PC-3 (cell line): ENCODE results near the gene SERGEF. TPM values are rescaled to one million over a fixed set of nuclear protein-coding genes. Genes with fewer than 3 reads are reported as not detected.

ENCODE experiments used
- ATAC-seq: fragments of 200-7000 bp; cut with Tn5 transposase; 2 replicates; pipeline ENCODE4 v1.9.1; 2020; ENCODE audit warnings: mild to moderate bottlenecking, moderate library complexity
- BruUV-seq: library from RNA; stranded (reverse); fragments of 400-500 nt; replicated peaks from 2 replicates; lab custom pipeline; 2021; lab: Mats Ljungman, UMichigan
- CTCF ChIA-PET: fragments of 300-600 bp; sonication (Branson Sonifier 250); formaldehyde crosslinking; loops from one replicate; lab custom pipeline; 2022; ENCODE audit warnings: antibody characterized with exemption; lab: Charles Lee
- POLR2A ChIA-PET: fragments of 300-600 bp; sonication (Branson Sonifier 250); formaldehyde crosslinking; loops from one replicate; lab custom pipeline; 2022; ENCODE audit warnings: antibody characterized with exemption; ENCODE audit not compliant: unreplicated experiment; lab: Charles Lee
- DNase-seq: peaks from one replicate; pipeline ENCODE4 v3.0.0-alpha.2; 2015
- H2AFZ ChIP-seq: fragments of 300-600 bp; sonication (generic); 2 replicates; pipeline ENCODE4 v1.6.0; 2016; ENCODE audit warnings: antibody characterized with exemption, low read length
- H3F3A ChIP-seq: fragments of 300-600 bp; sonication (generic); one replicate; pipeline ENCODE4 v1.6.0; 2017; ENCODE audit warnings: antibody characterized with exemption, low read length, control low read depth, mild to moderate bottlenecking; ENCODE audit not compliant: unreplicated experiment
- H3K27ac ChIP-seq: fragments of 300-600 bp; sonication (generic); 2 replicates; pipeline ENCODE4 v1.5.1; 2016; ENCODE audit warnings: mild to moderate bottlenecking, low read length
- H3K27me3 ChIP-seq: fragments of 300-600 bp; sonication (generic); 2 replicates; pipeline ENCODE4 v1.6.1; 2016; ENCODE audit warnings: low read length, mixed read lengths
- H3K36me3 ChIP-seq: fragments of 300-600 bp; sonication (generic); 2 replicates; pipeline ENCODE4 v1.6.1; 2016; ENCODE audit warnings: low read depth, mixed run types, low read length, mixed read lengths
- H3K4me1 ChIP-seq: fragments of 300-600 bp; sonication (generic); 2 replicates; pipeline ENCODE4 v1.5.1; 2016; ENCODE audit warnings: low read length; ENCODE audit not compliant: insufficient read depth
- H3K4me2 ChIP-seq: fragments of 300-600 bp; sonication (generic); 2 replicates; pipeline ENCODE4 v1.6.0; 2016; ENCODE audit warnings: low read length
- H3K4me3 ChIP-seq: fragments of 300-600 bp; sonication (generic); 2 replicates; pipeline ENCODE4 v1.5.1; 2016; ENCODE audit warnings: mild to moderate bottlenecking, low read length, mixed read lengths
- H3K79me2 ChIP-seq: fragments of 300-600 bp; sonication (generic); 2 replicates; pipeline ENCODE4 v1.6.1; 2017; ENCODE audit warnings: low read length, mixed read lengths
- H3K9ac ChIP-seq: fragments of 300-600 bp; sonication (generic); 2 replicates; pipeline ENCODE4 v1.6.0; 2016; ENCODE audit warnings: mild to moderate bottlenecking, low read length
- H3K9me2 ChIP-seq: fragments of 300-600 bp; sonication (generic); replicated peaks from 2 replicates; pipeline ENCODE4 v1.6.1; 2016; ENCODE audit warnings: mixed run types, low read length, mixed read lengths
- H3K9me3 ChIP-seq: fragments of 300-600 bp; sonication (generic); 2 replicates; pipeline ENCODE4 v1.6.1; 2016; ENCODE audit warnings: low read length, mixed read lengths
- H4K20me1 ChIP-seq: fragments of 300-600 bp; sonication (generic); 2 replicates; pipeline ENCODE4 v1.6.1; 2016; ENCODE audit warnings: low read length, mixed read lengths
- CTCF ChIP-seq: fragments of 300-600 bp; sonication (generic); conservative IDR thresholded peaks from 2 replicates; pipeline ENCODE4 v1.5.1; 2017; ENCODE audit warnings: antibody characterized with exemption, low read depth, mild to moderate bottlenecking, low read length
- EZH2 ChIP-seq: fragments of 300-600 bp; sonication (generic); IDR thresholded peaks from one replicate; pipeline ENCODE4 v1.6.1; 2017; ENCODE audit warnings: antibody characterized with exemption, mild to moderate bottlenecking, low read length; ENCODE audit not compliant: unreplicated experiment
- EZH2phosphoT487 ChIP-seq: fragments of 300-600 bp; sonication (generic); IDR thresholded peaks from 2 replicates; pipeline ENCODE4 v1.6.1; 2018; ENCODE audit warnings: mild to moderate bottlenecking, antibody characterized with exemption, low read length, borderline replicate concordance
- intact Hi-C: fragments of 100-400 bp; cut with micrococcal nuclease; formaldehyde crosslinking; loops from 2 replicates; pipeline ENCODE4 v1.9.0; 2023
- total RNA-seq: library from RNA; depleted of rRNA; stranded (reverse); fragments of >200 nt; gene quantifications from 2 replicates; pipeline ENCODE4 v1.2.3, GENCODE V29; 2014

Gene SERGEF
- total RNA-seq, 1 experiment from 2014 or later: 13.7 TPM

GRCh38 chr11:17740649-17741235 lies 272.1 kb downstream of the SERGEF start:
- Histone ChIP-seq H3K9me3 (no peaks in the 10 kb centered on the region), H3K36me3 (no peaks in the 10 kb centered on the region), H3K4me1 (peaks cover 15% of the 10 kb centered on the region), H3K4me2 (no peak overlapping the region), H3K79me2 (no peaks in the 10 kb centered on the region), H3K4me3 (no peak overlapping the region), H3K9me2 (no peaks in the 10 kb centered on the region), H2AFZ (no peak overlapping the region), H4K20me1 (no peaks in the 10 kb centered on the region), H3K9ac (no peak overlapping the region), H3F3A (no peaks in the 10 kb centered on the region), H3K27me3 (no peaks in the 10 kb centered on the region), H3K27ac (no peak overlapping the region)
- DNase-seq (no peak), ATAC-seq (no peak)
- no TSS peak for BruUV-seq
- intact Hi-C loops: no loop called here
- TF ChIP-seq EZH2 (no peak), CTCF (no peak), EZH2phosphoT487 (no peak)
- ChIA-PET POLR2A (no interaction called here), CTCF (no interaction called here)

- H3K27ac ChIP-seq: no peak overlapping the region
Measured at GRCh38 chr11:17739945-17740338, 272.9 kb downstream of the SERGEF start.

More at GRCh38 chr11:17739945-17740338, 272.9 kb downstream of the SERGEF start:
- intact Hi-C loops: loop anchor here (10.0 kb wide), 1 partner anchor 165 kb away; no protein-coding TSS in a partner anchor
- Histone ChIP-seq H3K4me3 (no peak overlapping the region), H4K20me1 (no peaks in the 10 kb centered on the region), H3K4me2 (no peak overlapping the region), H3K9me3 (no peaks in the 10 kb centered on the region), H3K27me3 (no peaks in the 10 kb centered on the region), H3K9ac (no peak overlapping the region), H3F3A (no peaks in the 10 kb centered on the region), H3K9me2 (no peaks in the 10 kb centered on the region), H2AFZ (no peak overlapping the region), H3K36me3 (no peaks in the 10 kb centered on the region), H3K4me1 (peaks cover 15% of the 10 kb centered on the region), H3K79me2 (no peaks in the 10 kb centered on the region)
- ChIA-PET POLR2A (no interaction called here), CTCF (interaction anchor here (1.0 kb wide), 1 partner anchor 9 kb away, joined by 3 read pairs; no protein-coding TSS in a partner anchor)
- no TSS peak for BruUV-seq
- ATAC-seq (no peak), DNase-seq (no peak)
- TF ChIP-seq EZH2phosphoT487 (no peak), CTCF (no peak), EZH2 (no peak)
